DND-41 (cell line): ENCODE data around the gene OR2H2.

Source experiments
- ATAC-seq: fragments of 200-7000 bp; cut with Tn5 transposase; 3 replicates; pipeline ENCODE4 v1.9.1; 2021; ENCODE audit warnings: low read depth; ENCODE audit not compliant: insufficient read depth
- DNase-seq: peaks from one replicate; pipeline ENCODE4 v3.0.0-alpha.2; 2020
- H2AFZ ChIP-seq: 2 replicates; pipeline ENCODE4 v1.6.0; 2012; ENCODE audit warnings: low read depth, low read length
- H3K27ac ChIP-seq: 2 replicates; pipeline ENCODE4 v1.5.1; 2012; ENCODE audit warnings: low read length, inconsistent platforms
- H3K27me3 ChIP-seq: fragments of 200-600 bp; sonication (generic); 2 replicates; pipeline ENCODE4 v1.6.0; 2012; ENCODE audit warnings: low read length, mild to moderate bottlenecking, inconsistent platforms; ENCODE audit not compliant: insufficient read depth, poor library complexity
- H3K36me3 ChIP-seq: 2 replicates; pipeline ENCODE4 v1.5.1; 2012; ENCODE audit warnings: low read length, inconsistent platforms; ENCODE audit not compliant: insufficient read depth
- H3K4me1 ChIP-seq: 2 replicates; pipeline ENCODE4 v1.5.1; 2012; ENCODE audit warnings: mild to moderate bottlenecking, low read length; ENCODE audit not compliant: insufficient read depth
- H3K4me2 ChIP-seq: 2 replicates; pipeline ENCODE4 v1.6.0; 2012; ENCODE audit warnings: mild to moderate bottlenecking, moderate library complexity, low read length, inconsistent platforms; ENCODE audit not compliant: insufficient read depth
- H3K4me3 ChIP-seq, 2 experiments: fragments of 200-600 bp in 1 of 2; shearing (Covaris generic) in 1 of 2; 2 replicates each; pipeline ENCODE4 v1.5.1; 2012 to 2016; ENCODE audit warnings: inconsistent platforms in 2 of 2, low read length in 2 of 2, mild to moderate bottlenecking in 2 of 2, low read depth in 1 of 2, moderate library complexity in 1 of 2
- H3K79me2 ChIP-seq: 2 replicates; pipeline ENCODE4 v1.6.0; 2012; ENCODE audit warnings: low read length, inconsistent platforms; ENCODE audit not compliant: insufficient read depth
- H3K9ac ChIP-seq: 2 replicates; pipeline ENCODE4 v1.6.0; 2012; ENCODE audit warnings: low read depth, mild to moderate bottlenecking, inconsistent platforms, low read length, moderate library complexity
- H3K9me3 ChIP-seq: 2 replicates; pipeline ENCODE4 v1.5.1; 2012; ENCODE audit warnings: low read length, moderate library complexity, mild to moderate bottlenecking, inconsistent platforms; ENCODE audit not compliant: insufficient read depth, severe bottlenecking
- H4K20me1 ChIP-seq: 2 replicates; pipeline ENCODE4 v1.6.0; 2012; ENCODE audit warnings: low read length; ENCODE audit not compliant: insufficient read depth
- EZH2 ChIP-seq: IDR thresholded peaks from 3 replicates; pipeline ENCODE4 v1.6.1; 2012; ENCODE audit warnings: borderline replicate concordance, low read depth, mild to moderate bottlenecking, moderate library complexity, low read length, inconsistent platforms; ENCODE audit not compliant: severe bottlenecking
- TF ChIP-seq, protein P1 (sequence below): IDR thresholded peaks from 2 replicates; pipeline ENCODE4 v1.5.1; 2012; ENCODE audit warnings: borderline replicate concordance, low read length, moderate library complexity, mild to moderate bottlenecking; ENCODE audit not compliant: poor library complexity, severe bottlenecking; ENCODE audit errors: extremely low read depth

The OR2H2 gene

GRCh38 chr6:29584821-29585220 lies at the start of gene OR2H2:
Gene OR2H2, plus strand, starts transcription at chr6:29585121. Its CDS starts 2,824 bp downstream, at chr6:29587945.
- no peaks in the 10 kb centered on the region for H4K20me1 ChIP-seq
- no peaks in the 10 kb centered on the region for H3K36me3 ChIP-seq
- no peak within 1 kb of the TSS for H3K4me2 ChIP-seq
- no peak within 1 kb of the TSS for H3K27ac ChIP-seq
- H3K79me2 ChIP-seq = no peaks in the 10 kb centered on the region
- TF ChIP-seq EZH2 = no peak
- TF ChIP-seq, protein P1, sequence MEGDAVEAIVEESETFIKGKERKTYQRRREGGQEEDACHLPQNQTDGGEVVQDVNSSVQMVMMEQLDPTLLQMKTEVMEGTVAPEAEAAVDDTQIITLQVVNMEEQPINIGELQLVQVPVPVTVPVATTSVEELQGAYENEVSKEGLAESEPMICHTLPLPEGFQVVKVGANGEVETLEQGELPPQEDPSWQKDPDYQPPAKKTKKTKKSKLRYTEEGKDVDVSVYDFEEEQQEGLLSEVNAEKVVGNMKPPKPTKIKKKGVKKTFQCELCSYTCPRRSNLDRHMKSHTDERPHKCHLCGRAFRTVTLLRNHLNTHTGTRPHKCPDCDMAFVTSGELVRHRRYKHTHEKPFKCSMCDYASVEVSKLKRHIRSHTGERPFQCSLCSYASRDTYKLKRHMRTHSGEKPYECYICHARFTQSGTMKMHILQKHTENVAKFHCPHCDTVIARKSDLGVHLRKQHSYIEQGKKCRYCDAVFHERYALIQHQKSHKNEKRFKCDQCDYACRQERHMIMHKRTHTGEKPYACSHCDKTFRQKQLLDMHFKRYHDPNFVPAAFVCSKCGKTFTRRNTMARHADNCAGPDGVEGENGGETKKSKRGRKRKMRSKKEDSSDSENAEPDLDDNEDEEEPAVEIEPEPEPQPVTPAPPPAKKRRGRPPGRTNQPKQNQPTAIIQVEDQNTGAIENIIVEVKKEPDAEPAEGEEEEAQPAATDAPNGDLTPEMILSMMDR = no peak
- ATAC-seq = no peak
- H2AFZ ChIP-seq = no peak within 1 kb of the TSS
- no peak within 1 kb of the TSS for H3K9ac ChIP-seq
- peaks cover 15% of the 10 kb centered on the region for H3K27me3 ChIP-seq
- H3K9me3 ChIP-seq = no peaks in the 10 kb centered on the region
- H3K4me3 ChIP-seq = no peak within 1 kb of the TSS
- DNase-seq = no peak
- H3K4me1 ChIP-seq = no peaks in the 10 kb centered on the region

DNA sequence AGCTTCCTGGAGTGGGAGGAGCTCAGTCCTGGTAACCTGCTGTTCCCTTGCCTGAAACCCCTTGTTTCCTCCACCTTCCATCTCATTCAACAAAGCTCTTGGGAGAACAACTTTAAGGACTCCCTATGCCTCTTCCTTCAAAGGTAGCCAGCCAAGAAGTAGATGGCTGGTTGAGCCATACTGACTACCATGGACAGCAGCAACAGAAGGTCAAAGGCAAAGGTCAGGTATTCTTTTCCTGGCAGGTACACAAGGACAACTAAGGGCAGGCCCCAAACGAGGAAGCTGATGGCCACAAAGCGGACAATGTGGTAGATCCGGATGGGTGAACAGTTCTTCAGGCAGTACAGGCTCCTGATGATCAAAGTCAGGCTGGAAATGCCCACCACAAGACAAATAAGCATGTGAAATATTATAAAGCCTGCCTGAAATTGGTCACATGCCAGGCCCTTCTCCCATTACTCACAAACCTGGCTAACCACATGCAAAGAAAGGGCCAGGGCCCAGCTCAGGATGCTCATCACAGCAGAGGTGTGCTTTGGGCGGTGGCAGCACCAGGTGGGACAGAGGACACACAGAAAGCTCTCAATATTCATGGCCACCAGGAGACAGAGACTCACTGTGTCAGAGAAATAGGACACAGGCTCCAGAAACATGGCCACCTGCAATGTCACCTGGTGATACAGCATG lies 47.1 kb upstream of the OR2H2 start:
- no peak overlapping the region for H3K27ac ChIP-seq

DNA sequence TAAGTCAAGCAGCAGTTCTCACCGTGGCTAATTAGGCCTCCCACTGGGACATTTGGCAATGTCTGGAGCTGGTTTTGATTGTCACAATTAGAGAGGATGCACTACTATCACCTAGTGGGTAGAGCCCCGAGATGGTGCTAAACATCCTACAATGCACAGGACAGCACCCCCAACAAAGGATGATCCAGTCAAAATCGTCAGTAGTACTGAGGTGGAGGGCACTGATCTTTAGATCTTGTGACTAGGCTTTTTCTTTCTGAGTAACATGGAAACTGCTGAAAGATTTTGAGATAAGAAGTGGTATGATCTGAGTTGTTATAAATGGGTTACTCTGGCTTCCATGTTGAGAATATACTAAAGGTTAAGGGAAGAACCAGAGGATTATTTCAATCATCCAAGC lies 37.3 kb upstream of the OR2H2 start:
- H3K4me2 ChIP-seq = no peak overlapping the region
- no peak for TF ChIP-seq EZH2
- TF ChIP-seq, protein P1 = no peak
- H3K27me3 ChIP-seq = peaks cover 17% of the 10 kb centered on the region

More for the DNA sequence above, 47.1 kb upstream of the OR2H2 start:
- Histone ChIP-seq H3K4me3 (no peak overlapping the region), H2AFZ (no peak overlapping the region), H3K9ac (no peak overlapping the region), H3K4me1 (no peaks in the 10 kb centered on the region), H3K79me2 (no peaks in the 10 kb centered on the region), H3K4me2 (no peak overlapping the region), H3K27me3 (peaks cover 11% of the 10 kb centered on the region), H4K20me1 (no peaks in the 10 kb centered on the region), H3K9me3 (no peaks in the 10 kb centered on the region), H3K36me3 (no peaks in the 10 kb centered on the region)
- TF ChIP-seq EZH2 = no peak
- TF ChIP-seq, protein P1 = no peak
- DNase-seq (no peak), ATAC-seq (no peak)

More for the DNA sequence above, 37.3 kb upstream of the OR2H2 start:
- H3K4me1 ChIP-seq = no peaks in the 10 kb centered on the region
- no peak overlapping the region for H3K4me3 ChIP-seq
- no peaks in the 10 kb centered on the region for H3K36me3 ChIP-seq
- ATAC-seq (no peak), DNase-seq (no peak)
- H4K20me1 ChIP-seq = no peaks in the 10 kb centered on the region
- no peaks in the 10 kb centered on the region for H3K9me3 ChIP-seq
- no peak overlapping the region for H3K27ac ChIP-seq
- no peak overlapping the region for H3K9ac ChIP-seq
- H2AFZ ChIP-seq = no peak overlapping the region
- no peaks in the 10 kb centered on the region for H3K79me2 ChIP-seq
